SK-N-SH (cell line): Measurements from ENCODE around the gene ELFN2. TPM values are rescaled to one million over a fixed set of nuclear protein-coding genes. Genes with fewer than 3 reads are reported as not detected.

Source experiments
- CTCF ChIA-PET: fragments of 300-600, 350-600 bp; formaldehyde crosslinking; extraction: SDS; loops from one replicate; lab custom pipeline; 2021; lab: Yijun Ruan, JAX
- POLR2A ChIA-PET: fragments of 350-600 bp; sonication (Branson Sonifier 250); formaldehyde crosslinking; extraction: SDS; loops from one replicate; lab custom pipeline; 2020; ENCODE audit warnings: antibody characterized with exemption, inconsistent platforms; lab: Yijun Ruan, JAX
- DNase-seq: peaks from one replicate; pipeline ENCODE4 v3.0.0; 2012
- H2AFZ ChIP-seq: fragments of 200-600 bp; sonication (generic); 2 replicates; pipeline ENCODE4 v1.8.1; 2016; ENCODE audit warnings: antibody characterized with exemption, mild to moderate bottlenecking, low read depth
- H3F3A ChIP-seq: fragments of 200-600 bp; sonication (generic); replicated peaks from 2 replicates; pipeline ENCODE3; 2016; ENCODE audit warnings: antibody characterized with exemption, mild to moderate bottlenecking; ENCODE audit not compliant: insufficient read depth
- H3K27ac ChIP-seq, 2 experiments: fragments of 200-500 bp in 1 of 2; fragments of 200-600 bp in 1 of 2; sonication (Bioruptor generic) in 1 of 2; sonication (generic), shearing (Covaris generic) in 1 of 2; 2 replicates each; pipeline versions ENCODE4 v1.5.1 to v1.6.1; 2014 to 2016; ENCODE audit warnings: low read depth in 2 of 2, inconsistent platforms in 1 of 2, low read length in 1 of 2, mild to moderate bottlenecking in 1 of 2, mixed read lengths in 1 of 2
- H3K27me3 ChIP-seq: fragments of 200-600 bp; sonication (generic), shearing (Covaris generic); 2 replicates; pipeline ENCODE4 v1.6.1; 2016; ENCODE audit warnings: mixed run types; ENCODE audit not compliant: insufficient read depth
- H3K36me3 ChIP-seq, 2 experiments: fragments of 200-500 bp in 1 of 2; fragments of 200-600 bp in 1 of 2; sonication (Bioruptor generic) in 1 of 2; sonication (generic) in 1 of 2; replicated peaks in 1 of 2; 2 replicates each; pipeline versions ENCODE3 to v1.5.1; 2014 to 2016; ENCODE audit warnings: low read length in 1 of 2, mild to moderate bottlenecking in 1 of 2; ENCODE audit not compliant: insufficient read depth in 2 of 2, control insufficient read depth in 1 of 2
- H3K4me1 ChIP-seq, 2 experiments: fragments of 200-500 bp in 1 of 2; fragments of 200-600 bp in 1 of 2; sonication (Bioruptor generic) in 1 of 2; sonication (generic), shearing (Covaris generic) in 1 of 2; 2 replicates each; pipeline versions ENCODE4 v1.5.1 to v1.6.1; 2014 to 2016; ENCODE audit warnings: low read depth in 1 of 2, low read length in 1 of 2, mixed run types in 1 of 2; ENCODE audit not compliant: insufficient read depth in 2 of 2, control insufficient read depth in 1 of 2
- H3K4me2 ChIP-seq: fragments of 200-600 bp; sonication (generic), shearing (Covaris generic); 2 replicates; pipeline ENCODE4 v1.6.1; 2017; ENCODE audit warnings: mixed run types
- H3K4me3 ChIP-seq, 2 experiments: fragments of 200-500 bp in 1 of 2; fragments of 200-600 bp in 1 of 2; sonication (Bioruptor generic) in 1 of 2; sonication (generic), shearing (Covaris generic) in 1 of 2; 2 replicates each; pipeline versions ENCODE4 v1.5.1 to v1.8.1; 2014 to 2016; ENCODE audit warnings: low read depth in 2 of 2, inconsistent platforms in 1 of 2, low read length in 1 of 2, mild to moderate bottlenecking in 1 of 2, mixed read lengths in 1 of 2, moderate library complexity in 1 of 2
- H3K79me2 ChIP-seq: fragments of 200-600 bp; sonication (generic); 2 replicates; pipeline ENCODE4 v1.8.1; 2017; ENCODE audit warnings: mild to moderate bottlenecking; ENCODE audit not compliant: insufficient read depth
- H3K9ac ChIP-seq: fragments of 200-600 bp; sonication (generic); 2 replicates; pipeline ENCODE4 v1.6.1; 2017; ENCODE audit warnings: mixed run types
- H3K9me2 ChIP-seq: fragments of 200-600 bp; sonication (generic); 2 replicates; pipeline ENCODE4 v1.6.1; 2017; ENCODE audit warnings: mixed run types
- H3K9me3 ChIP-seq: fragments of 200-600 bp; sonication (generic); 2 replicates; pipeline ENCODE4 v1.6.1; 2017; ENCODE audit warnings: mixed run types, mild to moderate bottlenecking, moderate library complexity
- H4K20me1 ChIP-seq: fragments of 200-600 bp; sonication (generic); 2 replicates; pipeline ENCODE4 v1.6.1; 2017; ENCODE audit warnings: mild to moderate bottlenecking, mixed run types; ENCODE audit not compliant: insufficient read depth
- CHD2 ChIP-seq: fragments of 150-350 bp; IDR thresholded peaks from 2 replicates; pipeline ENCODE4 v1.6.1; 2018; ENCODE audit warnings: low read length; ENCODE audit not compliant: partially characterized antibody
- CTCF ChIP-seq: fragments of 200-600 bp; sonication (generic); IDR thresholded peaks from 2 replicates; pipeline ENCODE4 v1.6.1; 2017; ENCODE audit warnings: antibody characterized with exemption, mild to moderate bottlenecking, moderate library complexity
- ELF1 ChIP-seq: IDR thresholded peaks from 2 replicates; pipeline ENCODE4 v1.4.0; 2012
- EP300 ChIP-seq, 2 experiments: IDR thresholded peaks; 2 replicates each; pipeline versions ENCODE4 v1.4.0 to v1.6.1; 2012; ENCODE audit warnings: borderline replicate concordance in 1 of 2, low read depth in 1 of 2, low read length in 1 of 2
- FOSL2 ChIP-seq: IDR thresholded peaks from 2 replicates; pipeline ENCODE4 v1.4.0; 2012; ENCODE audit warnings: low read depth, mild to moderate bottlenecking, moderate library complexity, borderline replicate concordance
- GATA2 ChIP-seq: sonication (generic); formaldehyde crosslinking; IDR thresholded peaks from 2 replicates; pipeline ENCODE4 v1.5.0; 2020; ENCODE audit warnings: mild to moderate bottlenecking, missing genetic modification reagents
- IRF3 ChIP-seq: fragments of 150-350 bp; IDR thresholded peaks from 2 replicates; pipeline ENCODE4 v1.6.1; 2016; ENCODE audit warnings: mild to moderate bottlenecking, low read depth, low read length
- JUND ChIP-seq: IDR thresholded peaks from 2 replicates; pipeline ENCODE4 v1.4.0; 2012
- NFIC ChIP-seq: IDR thresholded peaks from 2 replicates; pipeline ENCODE4 v1.4.0; 2012; ENCODE audit warnings: borderline replicate concordance
- NRF1 ChIP-seq: IDR thresholded peaks from 2 replicates; pipeline ENCODE4 v1.6.1; 2012; ENCODE audit warnings: low read depth, mild to moderate bottlenecking, low read length
- PBX3 ChIP-seq: IDR thresholded peaks from 2 replicates; pipeline ENCODE4; 2012
- RAD21 ChIP-seq: IDR thresholded peaks from 2 replicates; pipeline ENCODE4 v1.6.1; 2012; ENCODE audit warnings: mild to moderate bottlenecking, low read length
- RFX5 ChIP-seq: IDR thresholded peaks from 2 replicates; pipeline ENCODE4 v1.6.1; 2012; ENCODE audit warnings: mild to moderate bottlenecking, improper control_type of control experiment, low read length
- RXRA ChIP-seq: IDR thresholded peaks from 2 replicates; pipeline ENCODE4 v1.4.0; 2012; ENCODE audit warnings: low read depth, mild to moderate bottlenecking, borderline replicate concordance
- SIN3A ChIP-seq: IDR thresholded peaks from 2 replicates; pipeline ENCODE4 v1.6.1; 2012; ENCODE audit warnings: low read depth, mild to moderate bottlenecking, low read length, moderate library complexity, borderline replicate concordance
- SMC3 ChIP-seq: IDR thresholded peaks from 2 replicates; pipeline ENCODE4 v1.6.1; 2012; ENCODE audit warnings: low read depth, low read length, improper control_type of control experiment
- TAF1 ChIP-seq: IDR thresholded peaks from 2 replicates; pipeline ENCODE4 v1.6.1; 2012; ENCODE audit warnings: low read depth, mild to moderate bottlenecking, low read length, moderate library complexity, borderline replicate concordance
- TEAD4 ChIP-seq: IDR thresholded peaks from 2 replicates; pipeline ENCODE4 v1.4.0; 2012; ENCODE audit warnings: mild to moderate bottlenecking, borderline replicate concordance; ENCODE audit not compliant: insufficient read depth
- USF2 ChIP-seq: fragments of 150-350 bp; IDR thresholded peaks from 2 replicates; pipeline ENCODE4 v1.6.1; 2017; ENCODE audit warnings: antibody characterized with exemption, low read length, low read depth, borderline replicate concordance
- YY1 ChIP-seq: IDR thresholded peaks from 2 replicates; pipeline ENCODE4 v1.4.0; 2012; ENCODE audit warnings: low read depth, mild to moderate bottlenecking
- WGBS: methylation state at CpG from one replicate; pipeline ENCODE4 v1.1.6; 2017; ENCODE audit warnings: low lambda C conversion rate; 5-methylcytosine and 5-hydroxymethylcytosine counted together
- polyA plus RNA-seq, 3 experiments: library from polyadenylated mRNA; depleted of rRNA; stranded (reverse); fragments of >200 nt; gene quantifications; 2 replicates each; pipeline ENCODE4 v1.2.3, GENCODE V29; 2012

The ELFN2 gene
- polyA plus RNA-seq, 1 of the 3 experiments (the other 2 are of a cell fraction) = 2.8 TPM

- Histone ChIP-seq H3K4me2 (no peak overlapping the region), H3K36me3 (no peaks in the 10 kb centered on the region), H3K79me2 (no peaks in the 10 kb centered on the region), H3K27me3 (0 out of 2 replicates have a peak, but pooled peaks cover 7% of the 10 kb centered on the region), H3K9me3 (no peaks in the 10 kb centered on the region), H3K27ac (peak overlapping the region in 1 of 2 experiments; percentile 78; a peak in 2 of 4 replicates), H2AFZ (no peak overlapping the region), H3F3A (no peaks in the 10 kb centered on the region), H3K4me1 (peaks cover 0 to 27% of the 10 kb centered on the region in 2 experiments; a peak in 1 of 4 replicates), H4K20me1 (no peaks in the 10 kb centered on the region), H3K4me3 (no peak overlapping the region), H3K9me2 (no peaks in the 10 kb centered on the region), H3K9ac (no peak overlapping the region)
- DNase-seq = no peak
- TF ChIP-seq IRF3 (no peak), JUND (no peak), CTCF (no peak), ELF1 (no peak), NRF1 (no peak), TAF1 (no peak), EP300 (IDR thresholded peaks at IDR 0.05; ENCODE audit: borderline replicate concordance in 1 of 2, low read depth in 1 of 2, low read length in 1 of 2) (no peak), USF2 (no peak), YY1 (no peak), SMC3 (no peak), FOSL2 (no peak), RAD21 (no peak), CHD2 (no peak)
- 42% methylated on average over 5 of the region's 6 CpGs for WGBS
- ChIA-PET CTCF (interaction anchor here (1.2 to 3.2 kb wide), 6 partner anchors 28 to 145 kb away, joined by 3 to 17 read pairs (median 10); no protein-coding TSS in a partner anchor), POLR2A (no interaction called here)
Observed at GRCh38 chr22:37461961-37462360, 34.7 kb upstream of the ELFN2 start.

- Histone ChIP-seq H3K36me3 (no peaks in the 10 kb centered on the region), H3K9me2 (no peaks in the 10 kb centered on the region), H3K4me1 (peaks cover 7 to 27% of the 10 kb centered on the region in 2 experiments; a peak in 2 of 4 replicates), H3K4me3 (no peak overlapping the region), H4K20me1 (no peaks in the 10 kb centered on the region), H3F3A (peaks cover under 1% of the 10 kb centered on the region), H3K27me3 (no peaks in the 10 kb centered on the region), H3K9me3 (no peaks in the 10 kb centered on the region), H2AFZ (no peak overlapping the region), H3K9ac (no peak overlapping the region), H3K79me2 (no peaks in the 10 kb centered on the region), H3K4me2 (no peak overlapping the region), H3K27ac (no peak overlapping the region)
- 67% methylated on average over 3 of the region's 3 CpGs for WGBS
- CTCF ChIA-PET = interaction anchor here (3.2 kb wide), 1 partner anchor 32 kb away, joined by 13 read pairs; no protein-coding TSS in a partner anchor
- POLR2A ChIA-PET = no interaction called here
- DNase-seq = no peak
- no peak for TF ChIP-seq NFIC
- no peak for TF ChIP-seq PBX3
- TF ChIP-seq TAF1 = no peak
- TF ChIP-seq GATA2 (CRISPR knock-in tag) = no peak
- TF ChIP-seq RXRA = no peak
- no peak for TF ChIP-seq FOSL2
- no peak for TF ChIP-seq TEAD4
- no peak for TF ChIP-seq JUND
- no peak for TF ChIP-seq RFX5
- no peak for TF ChIP-seq USF2
- TF ChIP-seq SIN3A = no peak
- TF ChIP-seq IRF3 = no peak
Observed at GRCh38 chr22:37460684-37461083, 33.4 kb upstream of the ELFN2 start.
